HG02678 (cell line): ENCODE results near the gene POU4F3.
"Not testable (repeated sequence)": the region's sequence is repeated elsewhere in the genome, so short reads cannot be mapped to it uniquely, and the experiment has no call there.

ENCODE experiments used
- ATAC-seq: cut with Tn5 transposase; IDR thresholded peaks from one replicate; pipeline ENCODE4 v1.9.1; 2021; ENCODE audit warnings: mild to moderate bottlenecking, moderate library complexity; ENCODE audit not compliant: unreplicated experiment

The POU4F3 gene

GRCh38 chr5:146338774-146339714 lies at the start of gene POU4F3:
POU4F3 (plus strand) TSS chr5:146338839; CDS start chr5:146339113, 274 bp downstream.
- ATAC-seq, result no peak

GRCh38 chr5:146290318-146290717 lies 48.3 kb upstream of the POU4F3 start:
- no peak for ATAC-seq

- peak; percentile 76 for ATAC-seq
Observed at GRCh38 chr5:146291421-146292074, 47.1 kb upstream of the POU4F3 start.

GRCh38 chr5:146296245-146296644 lies 42.4 kb upstream of the POU4F3 start:
- no peak for ATAC-seq

GRCh38 chr5:146298920-146299319 lies 39.7 kb upstream of the POU4F3 start:
- ATAC-seq, result not testable (repeated sequence)

- no peak for ATAC-seq
Observed at GRCh38 chr5:146301626-146302025, 37.0 kb upstream of the POU4F3 start.

GRCh38 chr5:146302406-146302805 lies 36.2 kb upstream of the POU4F3 start:
- ATAC-seq, result no peak

GRCh38 chr5:146306838-146307237 lies 31.8 kb upstream of the POU4F3 start:
- ATAC-seq, result no peak

GRCh38 chr5:146307796-146308195 lies 30.8 kb upstream of the POU4F3 start:
- no peak for ATAC-seq

GRCh38 chr5:146310540-146310939 lies 28.1 kb upstream of the POU4F3 start:
- ATAC-seq, result no peak

- ATAC-seq, result no peak
Observed at GRCh38 chr5:146311278-146311677, 27.4 kb upstream of the POU4F3 start.

- no peak for ATAC-seq
Observed at GRCh38 chr5:146313027-146313426, 25.6 kb upstream of the POU4F3 start.

GRCh38 chr5:146321571-146321970 lies 17.1 kb upstream of the POU4F3 start:
- no peak for ATAC-seq

- ATAC-seq, result no peak
Observed at GRCh38 chr5:146327257-146327870, 11.3 kb upstream of the POU4F3 start.

GRCh38 chr5:146327989-146328388 lies 10.7 kb upstream of the POU4F3 start:
- no peak for ATAC-seq

- ATAC-seq, result no peak
Observed at GRCh38 chr5:146329697-146330096, 8.9 kb upstream of the POU4F3 start.

GRCh38 chr5:146331423-146331822 lies 7.2 kb upstream of the POU4F3 start:
- no peak for ATAC-seq

- ATAC-seq, result no peak
Observed at GRCh38 chr5:146334074-146334533, 4.5 kb upstream of the POU4F3 start.

- ATAC-seq, result no peak
Observed at GRCh38 chr5:146336197-146336596, 2.4 kb upstream of the POU4F3 start.

GRCh38 chr5:146337264-146337904 lies 1.3 kb upstream of the POU4F3 start:
- ATAC-seq, result no peak

- ATAC-seq, result no peak
Observed at GRCh38 chr5:146337928-146338327, 711 bp upstream of the POU4F3 start.
